Measurements from ENCODE around the gene LCK.

GRCh38 chr1:32311709-32312393 lies 60.8 kb downstream of the LCK start:
- TF ChIP-seq EP300 (conservative IDR thresholded peaks at IDR 0.05; ENCODE audit: poor library complexity, severe bottlenecking) (no peak), CTCF (IDR thresholded peaks at IDR 0.05; ENCODE audit: poor library complexity, severe bottlenecking) (no peak), POLR2AphosphoS5 (IDR thresholded peaks at IDR 0.05) (no peak), REST (IDR thresholded peaks at IDR 0.05; ENCODE audit: borderline replicate concordance) (no peak), EZH2 (IDR thresholded peaks at IDR 0.05; ENCODE audit: borderline replicate concordance, insufficient read depth, low read length, poor library complexity, severe bottlenecking) (no peak), SMC3 (conservative IDR thresholded peaks at IDR 0.05; ENCODE audit: poor library complexity) (no peak), TAF1 (IDR thresholded peaks at IDR 0.05; ENCODE audit: low read depth) (no peak)
